SK-N-SH (cell line): Measurements from ENCODE around the gene LRRC49. TPM values are rescaled to one million over a fixed set of nuclear protein-coding genes. Genes with fewer than 3 reads are reported as not detected.
A peak's percentile ranks its signal among the peaks of the same experiment; 100 is the strongest.

Experiments
- CTCF ChIA-PET: fragments of 300-600, 350-600 bp; formaldehyde crosslinking; extraction: SDS; loops from one replicate; lab custom pipeline; 2021; lab: Yijun Ruan, JAX
- POLR2A ChIA-PET: fragments of 350-600 bp; sonication (Branson Sonifier 250); formaldehyde crosslinking; extraction: SDS; loops from one replicate; lab custom pipeline; 2020; ENCODE audit warnings: antibody characterized with exemption, inconsistent platforms; lab: Yijun Ruan, JAX
- DNase-seq: peaks from one replicate; pipeline ENCODE4 v3.0.0; 2012
- H2AFZ ChIP-seq: fragments of 200-600 bp; sonication (generic); 2 replicates; pipeline ENCODE4 v1.8.1; 2016; ENCODE audit warnings: antibody characterized with exemption, mild to moderate bottlenecking, low read depth
- H3F3A ChIP-seq: fragments of 200-600 bp; sonication (generic); replicated peaks from 2 replicates; pipeline ENCODE3; 2016; ENCODE audit warnings: antibody characterized with exemption, mild to moderate bottlenecking; ENCODE audit not compliant: insufficient read depth
- H3K27ac ChIP-seq, 2 experiments: fragments of 200-500 bp in 1 of 2; fragments of 200-600 bp in 1 of 2; sonication (Bioruptor generic) in 1 of 2; sonication (generic), shearing (Covaris generic) in 1 of 2; 2 replicates each; pipeline versions ENCODE4 v1.5.1 to v1.6.1; 2014 to 2016; ENCODE audit warnings: low read depth in 2 of 2, inconsistent platforms in 1 of 2, low read length in 1 of 2, mild to moderate bottlenecking in 1 of 2, mixed read lengths in 1 of 2
- H3K27me3 ChIP-seq: fragments of 200-600 bp; sonication (generic), shearing (Covaris generic); 2 replicates; pipeline ENCODE4 v1.6.1; 2016; ENCODE audit warnings: mixed run types; ENCODE audit not compliant: insufficient read depth
- H3K36me3 ChIP-seq, 2 experiments: fragments of 200-500 bp in 1 of 2; fragments of 200-600 bp in 1 of 2; sonication (Bioruptor generic) in 1 of 2; sonication (generic) in 1 of 2; replicated peaks in 1 of 2; 2 replicates each; pipeline versions ENCODE3 to v1.5.1; 2014 to 2016; ENCODE audit warnings: low read length in 1 of 2, mild to moderate bottlenecking in 1 of 2; ENCODE audit not compliant: insufficient read depth in 2 of 2, control insufficient read depth in 1 of 2
- H3K4me1 ChIP-seq, 2 experiments: fragments of 200-500 bp in 1 of 2; fragments of 200-600 bp in 1 of 2; sonication (Bioruptor generic) in 1 of 2; sonication (generic), shearing (Covaris generic) in 1 of 2; 2 replicates each; pipeline versions ENCODE4 v1.5.1 to v1.6.1; 2014 to 2016; ENCODE audit warnings: low read depth in 1 of 2, low read length in 1 of 2, mixed run types in 1 of 2; ENCODE audit not compliant: insufficient read depth in 2 of 2, control insufficient read depth in 1 of 2
- H3K4me2 ChIP-seq: fragments of 200-600 bp; sonication (generic), shearing (Covaris generic); 2 replicates; pipeline ENCODE4 v1.6.1; 2017; ENCODE audit warnings: mixed run types
- H3K4me3 ChIP-seq, 2 experiments: fragments of 200-500 bp in 1 of 2; fragments of 200-600 bp in 1 of 2; sonication (Bioruptor generic) in 1 of 2; sonication (generic), shearing (Covaris generic) in 1 of 2; 2 replicates each; pipeline versions ENCODE4 v1.5.1 to v1.8.1; 2014 to 2016; ENCODE audit warnings: low read depth in 2 of 2, inconsistent platforms in 1 of 2, low read length in 1 of 2, mild to moderate bottlenecking in 1 of 2, mixed read lengths in 1 of 2, moderate library complexity in 1 of 2
- H3K79me2 ChIP-seq: fragments of 200-600 bp; sonication (generic); 2 replicates; pipeline ENCODE4 v1.8.1; 2017; ENCODE audit warnings: mild to moderate bottlenecking; ENCODE audit not compliant: insufficient read depth
- H3K9ac ChIP-seq: fragments of 200-600 bp; sonication (generic); 2 replicates; pipeline ENCODE4 v1.6.1; 2017; ENCODE audit warnings: mixed run types
- H3K9me2 ChIP-seq: fragments of 200-600 bp; sonication (generic); 2 replicates; pipeline ENCODE4 v1.6.1; 2017; ENCODE audit warnings: mixed run types
- H3K9me3 ChIP-seq: fragments of 200-600 bp; sonication (generic); 2 replicates; pipeline ENCODE4 v1.6.1; 2017; ENCODE audit warnings: mixed run types, mild to moderate bottlenecking, moderate library complexity
- H4K20me1 ChIP-seq: fragments of 200-600 bp; sonication (generic); 2 replicates; pipeline ENCODE4 v1.6.1; 2017; ENCODE audit warnings: mild to moderate bottlenecking, mixed run types; ENCODE audit not compliant: insufficient read depth
- CHD2 ChIP-seq: fragments of 150-350 bp; IDR thresholded peaks from 2 replicates; pipeline ENCODE4 v1.6.1; 2018; ENCODE audit warnings: low read length; ENCODE audit not compliant: partially characterized antibody
- EP300 ChIP-seq, 2 experiments: IDR thresholded peaks; 2 replicates each; pipeline versions ENCODE4 v1.4.0 to v1.6.1; 2012; ENCODE audit warnings: borderline replicate concordance in 1 of 2, low read depth in 1 of 2, low read length in 1 of 2
- FOSL2 ChIP-seq: IDR thresholded peaks from 2 replicates; pipeline ENCODE4 v1.4.0; 2012; ENCODE audit warnings: low read depth, mild to moderate bottlenecking, moderate library complexity, borderline replicate concordance
- FOXJ3 ChIP-seq: sonication (generic); formaldehyde crosslinking; IDR thresholded peaks from 2 replicates; pipeline ENCODE4 v1.5.1; 2020; ENCODE audit warnings: mild to moderate bottlenecking, missing genetic modification reagents
- FOXM1 ChIP-seq: IDR thresholded peaks from 2 replicates; pipeline ENCODE4 v1.4.0; 2012; ENCODE audit warnings: low read depth, mild to moderate bottlenecking
- JUND ChIP-seq: IDR thresholded peaks from 2 replicates; pipeline ENCODE4 v1.4.0; 2012
- NFIC ChIP-seq: IDR thresholded peaks from 2 replicates; pipeline ENCODE4 v1.4.0; 2012; ENCODE audit warnings: borderline replicate concordance
- POLR2AphosphoS5 ChIP-seq: IDR thresholded peaks from 2 replicates; pipeline ENCODE4 v1.6.1; 2012; ENCODE audit warnings: low read depth, low read length
- RCOR1 ChIP-seq: fragments of 150-350 bp; IDR thresholded peaks from 2 replicates; pipeline ENCODE4 v1.6.1; 2017; ENCODE audit warnings: antibody characterized with exemption, low read length
- RFX5 ChIP-seq: IDR thresholded peaks from 2 replicates; pipeline ENCODE4 v1.6.1; 2012; ENCODE audit warnings: mild to moderate bottlenecking, improper control_type of control experiment, low read length
- RXRA ChIP-seq: IDR thresholded peaks from 2 replicates; pipeline ENCODE4 v1.4.0; 2012; ENCODE audit warnings: low read depth, mild to moderate bottlenecking, borderline replicate concordance
- SIN3A ChIP-seq: IDR thresholded peaks from 2 replicates; pipeline ENCODE4 v1.6.1; 2012; ENCODE audit warnings: low read depth, mild to moderate bottlenecking, low read length, moderate library complexity, borderline replicate concordance
- SMC3 ChIP-seq: IDR thresholded peaks from 2 replicates; pipeline ENCODE4 v1.6.1; 2012; ENCODE audit warnings: low read depth, low read length, improper control_type of control experiment
- TCF12 ChIP-seq: IDR thresholded peaks from 2 replicates; pipeline ENCODE4 v1.4.0; 2012
- WGBS: methylation state at CpG from one replicate; pipeline ENCODE4 v1.1.6; 2017; ENCODE audit warnings: low lambda C conversion rate; 5-methylcytosine and 5-hydroxymethylcytosine counted together
- polyA plus RNA-seq, 3 experiments: library from polyadenylated mRNA; depleted of rRNA; stranded (reverse); fragments of >200 nt; gene quantifications; 2 replicates each; pipeline ENCODE4 v1.2.3, GENCODE V29; 2012
- TF ChIP-seq, protein P1 (sequence below): IDR thresholded peaks from 2 replicates; pipeline ENCODE4 v1.6.1; 2012; ENCODE audit warnings: mild to moderate bottlenecking, low read depth, low read length, moderate library complexity
- TF ChIP-seq, protein P2 (sequence below): IDR thresholded peaks from 2 replicates; pipeline ENCODE4 v1.4.0; 2012; ENCODE audit warnings: low read depth, borderline replicate concordance
- TF ChIP-seq, protein P3 (sequence below): IDR thresholded peaks from 2 replicates; pipeline ENCODE4; 2012
- TF ChIP-seq, protein P4 (sequence below): IDR thresholded peaks from 2 replicates; pipeline ENCODE4 v1.4.0; 2012; ENCODE audit warnings: low read depth
- TF ChIP-seq, protein P5 (sequence below): fragments of 200-600 bp; sonication (generic); IDR thresholded peaks from 2 replicates; pipeline ENCODE4 v1.6.1; 2017; ENCODE audit warnings: antibody characterized with exemption, mild to moderate bottlenecking, moderate library complexity

The LRRC49 gene
- polyA plus RNA-seq, 1 of the 3 experiments (the other 2 are of a cell fraction) = 7.2 TPM

DNA sequence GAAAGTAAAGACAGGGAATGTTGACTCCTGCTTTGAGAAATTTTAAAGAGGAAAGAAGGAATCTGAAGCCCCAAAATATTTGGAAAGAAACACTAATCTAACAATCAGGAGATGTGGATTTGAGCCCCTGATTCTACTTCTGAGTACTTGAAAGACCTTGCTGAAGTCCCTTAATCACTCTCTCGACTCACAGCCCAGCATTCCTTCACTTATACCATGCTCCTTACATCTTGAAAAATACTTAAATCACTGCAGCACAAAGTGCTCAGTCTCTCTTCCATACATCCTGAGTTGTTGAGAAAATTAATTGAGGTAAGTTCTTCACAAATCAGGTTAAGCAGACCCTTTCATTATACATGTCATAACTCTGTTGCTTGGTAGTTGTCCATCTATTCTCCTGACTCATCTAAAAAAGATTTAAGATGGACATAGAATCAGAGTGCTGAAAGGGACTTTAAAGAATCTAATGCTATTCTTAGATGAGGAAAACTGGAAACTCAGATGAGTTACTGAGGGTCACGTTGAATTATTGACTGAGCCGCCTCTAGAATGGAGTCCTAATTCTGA lies 149.8 kb downstream of the LRRC49 start (continued):
- TF ChIP-seq RFX5 (no peak), SIN3A (no peak)

DNA sequence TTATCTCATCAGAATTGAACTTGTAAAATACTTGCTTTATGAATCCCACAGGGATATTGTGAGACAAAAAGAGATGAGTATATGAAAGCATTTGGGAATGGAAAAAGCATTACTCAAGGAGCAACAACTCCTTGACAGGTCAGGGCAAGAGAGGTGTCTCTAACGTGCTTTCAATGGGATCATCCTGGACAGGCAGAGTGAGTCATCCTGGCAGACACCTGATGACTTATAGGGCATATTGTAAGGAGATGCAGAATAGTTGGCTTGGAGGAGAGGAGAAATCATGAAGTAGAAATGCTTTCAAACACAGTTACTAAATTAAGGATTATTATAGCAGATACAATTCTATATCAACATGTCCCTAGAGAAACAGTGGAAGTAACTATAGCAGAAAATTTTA lies 150.7 kb downstream of the LRRC49 start:
- POLR2A ChIA-PET = no interaction called here
- Histone ChIP-seq H3K4me2 (no peak overlapping the region), H3K79me2 (no peaks in the 10 kb centered on the region), H3K9me3 (no peaks in the 10 kb centered on the region)
- TF ChIP-seq POLR2AphosphoS5 = peak; percentile 18; the same call in 1 of the 2 replicates
- TF ChIP-seq, protein P1, sequence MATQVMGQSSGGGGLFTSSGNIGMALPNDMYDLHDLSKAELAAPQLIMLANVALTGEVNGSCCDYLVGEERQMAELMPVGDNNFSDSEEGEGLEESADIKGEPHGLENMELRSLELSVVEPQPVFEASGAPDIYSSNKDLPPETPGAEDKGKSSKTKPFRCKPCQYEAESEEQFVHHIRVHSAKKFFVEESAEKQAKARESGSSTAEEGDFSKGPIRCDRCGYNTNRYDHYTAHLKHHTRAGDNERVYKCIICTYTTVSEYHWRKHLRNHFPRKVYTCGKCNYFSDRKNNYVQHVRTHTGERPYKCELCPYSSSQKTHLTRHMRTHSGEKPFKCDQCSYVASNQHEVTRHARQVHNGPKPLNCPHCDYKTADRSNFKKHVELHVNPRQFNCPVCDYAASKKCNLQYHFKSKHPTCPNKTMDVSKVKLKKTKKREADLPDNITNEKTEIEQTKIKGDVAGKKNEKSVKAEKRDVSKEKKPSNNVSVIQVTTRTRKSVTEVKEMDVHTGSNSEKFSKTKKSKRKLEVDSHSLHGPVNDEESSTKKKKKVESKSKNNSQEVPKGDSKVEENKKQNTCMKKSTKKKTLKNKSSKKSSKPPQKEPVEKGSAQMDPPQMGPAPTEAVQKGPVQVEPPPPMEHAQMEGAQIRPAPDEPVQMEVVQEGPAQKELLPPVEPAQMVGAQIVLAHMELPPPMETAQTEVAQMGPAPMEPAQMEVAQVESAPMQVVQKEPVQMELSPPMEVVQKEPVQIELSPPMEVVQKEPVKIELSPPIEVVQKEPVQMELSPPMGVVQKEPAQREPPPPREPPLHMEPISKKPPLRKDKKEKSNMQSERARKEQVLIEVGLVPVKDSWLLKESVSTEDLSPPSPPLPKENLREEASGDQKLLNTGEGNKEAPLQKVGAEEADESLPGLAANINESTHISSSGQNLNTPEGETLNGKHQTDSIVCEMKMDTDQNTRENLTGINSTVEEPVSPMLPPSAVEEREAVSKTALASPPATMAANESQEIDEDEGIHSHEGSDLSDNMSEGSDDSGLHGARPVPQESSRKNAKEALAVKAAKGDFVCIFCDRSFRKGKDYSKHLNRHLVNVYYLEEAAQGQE = 0 out of 2 replicates have a peak, but pooled peaks have one; percentile 24
- TF ChIP-seq, protein P2, sequence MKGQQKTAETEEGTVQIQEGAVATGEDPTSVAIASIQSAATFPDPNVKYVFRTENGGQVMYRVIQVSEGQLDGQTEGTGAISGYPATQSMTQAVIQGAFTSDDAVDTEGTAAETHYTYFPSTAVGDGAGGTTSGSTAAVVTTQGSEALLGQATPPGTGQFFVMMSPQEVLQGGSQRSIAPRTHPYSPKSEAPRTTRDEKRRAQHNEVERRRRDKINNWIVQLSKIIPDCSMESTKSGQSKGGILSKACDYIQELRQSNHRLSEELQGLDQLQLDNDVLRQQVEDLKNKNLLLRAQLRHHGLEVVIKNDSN = no peak
- TF ChIP-seq SMC3 = no peak
- peak; percentile 14 to 81; a peak in 3 of 4 replicates for TF ChIP-seq EP300 (IDR thresholded peaks at IDR 0.05; ENCODE audit: borderline replicate concordance in 1 of 2, low read depth in 1 of 2, low read length in 1 of 2)
- TF ChIP-seq RCOR1 = no peak
- peak; percentile 87 for TF ChIP-seq FOSL2
- TF ChIP-seq, protein P3, sequence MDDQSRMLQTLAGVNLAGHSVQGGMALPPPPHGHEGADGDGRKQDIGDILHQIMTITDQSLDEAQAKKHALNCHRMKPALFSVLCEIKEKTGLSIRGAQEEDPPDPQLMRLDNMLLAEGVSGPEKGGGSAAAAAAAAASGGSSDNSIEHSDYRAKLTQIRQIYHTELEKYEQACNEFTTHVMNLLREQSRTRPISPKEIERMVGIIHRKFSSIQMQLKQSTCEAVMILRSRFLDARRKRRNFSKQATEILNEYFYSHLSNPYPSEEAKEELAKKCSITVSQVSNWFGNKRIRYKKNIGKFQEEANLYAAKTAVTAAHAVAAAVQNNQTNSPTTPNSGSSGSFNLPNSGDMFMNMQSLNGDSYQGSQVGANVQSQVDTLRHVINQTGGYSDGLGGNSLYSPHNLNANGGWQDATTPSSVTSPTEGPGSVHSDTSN = peak; percentile 93
- no peak for TF ChIP-seq CHD2
- TF ChIP-seq, protein P4, sequence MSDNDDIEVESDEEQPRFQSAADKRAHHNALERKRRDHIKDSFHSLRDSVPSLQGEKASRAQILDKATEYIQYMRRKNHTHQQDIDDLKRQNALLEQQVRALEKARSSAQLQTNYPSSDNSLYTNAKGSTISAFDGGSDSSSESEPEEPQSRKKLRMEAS = peak; percentile 53
- TF ChIP-seq, protein P5, sequence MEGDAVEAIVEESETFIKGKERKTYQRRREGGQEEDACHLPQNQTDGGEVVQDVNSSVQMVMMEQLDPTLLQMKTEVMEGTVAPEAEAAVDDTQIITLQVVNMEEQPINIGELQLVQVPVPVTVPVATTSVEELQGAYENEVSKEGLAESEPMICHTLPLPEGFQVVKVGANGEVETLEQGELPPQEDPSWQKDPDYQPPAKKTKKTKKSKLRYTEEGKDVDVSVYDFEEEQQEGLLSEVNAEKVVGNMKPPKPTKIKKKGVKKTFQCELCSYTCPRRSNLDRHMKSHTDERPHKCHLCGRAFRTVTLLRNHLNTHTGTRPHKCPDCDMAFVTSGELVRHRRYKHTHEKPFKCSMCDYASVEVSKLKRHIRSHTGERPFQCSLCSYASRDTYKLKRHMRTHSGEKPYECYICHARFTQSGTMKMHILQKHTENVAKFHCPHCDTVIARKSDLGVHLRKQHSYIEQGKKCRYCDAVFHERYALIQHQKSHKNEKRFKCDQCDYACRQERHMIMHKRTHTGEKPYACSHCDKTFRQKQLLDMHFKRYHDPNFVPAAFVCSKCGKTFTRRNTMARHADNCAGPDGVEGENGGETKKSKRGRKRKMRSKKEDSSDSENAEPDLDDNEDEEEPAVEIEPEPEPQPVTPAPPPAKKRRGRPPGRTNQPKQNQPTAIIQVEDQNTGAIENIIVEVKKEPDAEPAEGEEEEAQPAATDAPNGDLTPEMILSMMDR = no peak
- peak; percentile 67 for TF ChIP-seq NFIC
- TF ChIP-seq TCF12 = peak; percentile 85
- TF ChIP-seq FOXM1 = no peak
- TF ChIP-seq RXRA = peak; percentile 40; the same call in 1 of the 2 replicates
- TF ChIP-seq FOXJ3 (CRISPR knock-in tag) = no peak
- peak; percentile 89 for TF ChIP-seq JUND
- TF ChIP-seq, all 33 proteins: peak for 10
- Histone ChIP-seq H3F3A (peaks cover 51% of the 10 kb centered on the region), H2AFZ (no peak overlapping the region), H3K36me3 (peaks cover 3 to 6% of the 10 kb centered on the region in 2 experiments), H4K20me1 (no peaks in the 10 kb centered on the region), H3K9ac (peak overlapping the region; percentile 55; the same call in 1 of the 2 replicates), H3K4me1 (peaks cover 0 to 23% of the 10 kb centered on the region in 2 experiments; a peak in 2 of 4 replicates), H3K27ac (peak overlapping the region in 1 of 2 experiments; percentile 83; a peak in 2 of 4 replicates), H3K27me3 (no peaks in the 10 kb centered on the region), H3K9me2 (no peaks in the 10 kb centered on the region), H3K4me3 (no peak overlapping the region)
- CTCF ChIA-PET = no interaction called here
- 3% methylated on average over 1 of the region's 1 CpG for WGBS
- DNase-seq = no peak
